ENCODE results near the gene GRB7. TPM values are rescaled to one million over a fixed set of nuclear protein-coding genes. Genes with fewer than 3 reads are reported as not detected.

Gene GRB7
- total and polyA plus RNA-seq, 2 donors (not counting 3 experiments of a cell fraction or from before 2014, with no cell fraction given) = 0.04 TPM; not detected in 1

- H3K4me1 ChIP-seq (ENCODE audit: control insufficient read depth, extremely low read depth, insufficient read depth, low read length) = peaks cover 22% of the 10 kb centered on the region
- H3K9me3 ChIP-seq (replicated peaks; ENCODE audit: control insufficient read depth, insufficient read depth, low read length) = no peaks in the 10 kb centered on the region
- H3K79me2 ChIP-seq (ENCODE audit: control insufficient read depth, insufficient read depth, low read length) = no peaks in the 10 kb centered on the region
- intact Hi-C loops (cut with micrococcal nuclease) = no loop called here
- no peak for TF ChIP-seq FOS (IDR thresholded peaks at IDR 0.05; ENCODE audit: borderline replicate concordance, insufficient read depth, low read length)
- H2AFZ ChIP-seq (ENCODE audit: low read depth, low read length) = no peak overlapping the region
- no peak overlapping the region for H3K4me2 ChIP-seq (ENCODE audit: insufficient read depth, low read length)
- no peaks in the 10 kb centered on the region for H3K9me1 ChIP-seq (replicated peaks; ENCODE audit: control insufficient read depth, extremely low read depth, insufficient read depth, low read length)
- FAIRE-seq = no peak
- H3K27me3 ChIP-seq (ENCODE audit: control insufficient read depth in 2 of 2, insufficient read depth in 2 of 2, low read length in 2 of 2) = no peaks in the 10 kb centered on the region
- no peak overlapping the region for H3K27ac ChIP-seq (ENCODE audit: insufficient read depth, low read depth, low read length)
- dilution Hi-C loops (cut with MboI; ENCODE audit: extremely low pct_ligation_motif_present, low sequenced_read_pairs) = no loop called here
- CTCF ChIA-PET = interaction anchor here (3.8 kb wide), 1 partner anchor 106 kb away, joined by 33 read pairs; no protein-coding TSS in a partner anchor
- no peak overlapping the region for H3K9ac ChIP-seq (replicated peaks; ENCODE audit: extremely low read depth, insufficient read depth, low read length)
- POLR2A ChIA-PET = no interaction called here
- H4K20me1 ChIP-seq (replicated peaks; ENCODE audit: control insufficient read depth, extremely low read depth, insufficient read depth, low read length) = no peaks in the 10 kb centered on the region
- BruUV-seq (replicated peaks) = no TSS peak
- H3K36me3 ChIP-seq (ENCODE audit: control insufficient read depth in 2 of 2, extremely low read depth in 1 of 2, insufficient read depth in 2 of 2, low read length in 2 of 2) = peaks cover 2% of the 10 kb centered on the region in 2 experiments
- H3K4me3 ChIP-seq (replicated peaks in 1 of 3; ENCODE audit: insufficient read depth in 1 of 3, low read depth in 1 of 3, low read length in 3 of 3) = no peak overlapping the region
- DNase-seq (ENCODE audit: low read depth, low spot score) = no peak
Observed at GRCh38 chr17:39727556-39727955, 10.2 kb upstream of the GRB7 start.

GRCh38 chr17:39729280-39729851 is 8.4 kb upstream of the GRB7 start:
- Histone ChIP-seq H3K4me2 (ENCODE audit: insufficient read depth, low read length) (peak overlapping the region; percentile 66), H3K9me3 (replicated peaks; ENCODE audit: control insufficient read depth, insufficient read depth, low read length) (no peaks in the 10 kb centered on the region), H3K27me3 (ENCODE audit: control insufficient read depth in 2 of 2, insufficient read depth in 2 of 2, low read length in 2 of 2) (no peaks in the 10 kb centered on the region), H3K4me1 (ENCODE audit: control insufficient read depth, extremely low read depth, insufficient read depth, low read length) (peaks cover 17% of the 10 kb centered on the region), H3K79me2 (ENCODE audit: control insufficient read depth, insufficient read depth, low read length) (no peaks in the 10 kb centered on the region), H3K9ac (replicated peaks; ENCODE audit: extremely low read depth, insufficient read depth, low read length) (peak overlapping the region; percentile 84), H3K4me3 (replicated peaks in 1 of 3; ENCODE audit: insufficient read depth in 1 of 3, low read depth in 1 of 3, low read length in 3 of 3) (peak overlapping the region; percentile 40 to 87 (median 59)), H4K20me1 (replicated peaks; ENCODE audit: control insufficient read depth, extremely low read depth, insufficient read depth, low read length) (no peaks in the 10 kb centered on the region), H3K9me1 (replicated peaks; ENCODE audit: control insufficient read depth, extremely low read depth, insufficient read depth, low read length) (no peaks in the 10 kb centered on the region), H3K27ac (ENCODE audit: insufficient read depth, low read depth, low read length) (no peak overlapping the region), H3K36me3 (ENCODE audit: control insufficient read depth in 2 of 2, extremely low read depth in 1 of 2, insufficient read depth in 2 of 2, low read length in 2 of 2) (peaks cover 2% of the 10 kb centered on the region in 2 experiments), H2AFZ (ENCODE audit: low read depth, low read length) (no peak overlapping the region)
- DNase-seq (ENCODE audit: low read depth, low spot score) (no peak), FAIRE-seq (no peak)
- ChIA-PET CTCF (interaction anchor here (0.6 to 3.8 kb wide), 19 partner anchors 10 to 276 kb away, joined by 3 to 33 read pairs (median 6); partner anchors contain the start of genes ERBB2 and PGAP3), POLR2A (interaction anchor here (0.7 kb wide), 1 partner anchor 62 kb away, joined by 5 read pairs; no protein-coding TSS in a partner anchor)
- BruUV-seq (replicated peaks) = no TSS peak
- dilution Hi-C loops (cut with MboI; ENCODE audit: extremely low pct_ligation_motif_present, low sequenced_read_pairs) = no loop called here
- intact Hi-C loops (cut with micrococcal nuclease) = no loop called here
- TF ChIP-seq MYC (IDR thresholded peaks at IDR 0.05; ENCODE audit: low read depth, low read length) = no peak
- TF ChIP-seq JUN (IDR thresholded peaks at IDR 0.05; ENCODE audit: borderline replicate concordance, insufficient read depth, insufficient read length, low read depth) = no peak
- no peak for TF ChIP-seq EZH2 (IDR thresholded peaks at IDR 0.05; ENCODE audit: borderline replicate concordance, low read depth, low read length, severe bottlenecking)
- TF ChIP-seq MAX (IDR thresholded peaks at IDR 0.05; ENCODE audit: insufficient read depth, insufficient read length) = no peak
- TF ChIP-seq CTCF (IDR thresholded peaks at IDR 0.05; ENCODE audit: extremely low read depth in 1 of 2, insufficient read depth in 1 of 2, low read depth in 1 of 2, low read length in 2 of 2) = no peak
- no peak for TF ChIP-seq POLR2A (IDR thresholded peaks at IDR 0.05; ENCODE audit: low read depth, low read length)
- no peak for TF ChIP-seq GATA2 (IDR thresholded peaks at IDR 0.05; ENCODE audit: insufficient read depth, insufficient read length, low read depth, low read length)
- no peak for TF ChIP-seq POLR2AphosphoS5 (IDR thresholded peaks at IDR 0.05; ENCODE audit: insufficient read depth, low read depth, low read length)
- no peak for TF ChIP-seq FOS (IDR thresholded peaks at IDR 0.05; ENCODE audit: borderline replicate concordance, insufficient read depth, low read length)

Data from endothelial cell of umbilical vein (primary cell).